Activated effector memory CD4-positive, alpha-beta T cell treated with anti-CD3 and anti-CD28 coated beads, Interleukin-2, amount 50 U/mL, for 16 hours (primary cell): ENCODE results near the gene KMT2C.
"Not testable (repeated sequence)": the region's sequence is repeated elsewhere in the genome, so short reads cannot be mapped to it uniquely, and the experiment has no call there.

ENCODE experiments used
- DNase-seq: peaks from one replicate; pipeline ENCODE4 v3.0.0-alpha.2; 2020

KMT2C gene

DNA sequence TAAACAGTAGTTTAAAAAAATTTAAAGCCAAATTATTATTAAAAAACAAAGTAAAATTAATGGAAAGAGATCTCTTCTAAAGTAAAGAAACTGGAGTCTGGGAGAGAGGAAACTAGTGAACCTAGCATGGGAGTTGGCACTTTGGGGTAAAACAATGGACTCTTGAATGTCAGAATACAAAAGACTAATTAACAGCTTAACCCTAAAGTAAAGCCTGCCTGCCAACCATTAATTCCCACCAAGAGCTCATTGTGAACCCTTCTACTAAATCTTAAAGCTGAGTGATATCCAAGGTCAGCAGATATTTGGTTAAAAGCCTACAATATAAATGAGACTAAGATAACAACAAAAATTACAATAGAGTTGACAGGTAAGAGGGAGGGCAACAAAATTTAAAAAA lies 36.5 kb downstream of the KMT2C start:
- no peak for DNase-seq

DNA sequence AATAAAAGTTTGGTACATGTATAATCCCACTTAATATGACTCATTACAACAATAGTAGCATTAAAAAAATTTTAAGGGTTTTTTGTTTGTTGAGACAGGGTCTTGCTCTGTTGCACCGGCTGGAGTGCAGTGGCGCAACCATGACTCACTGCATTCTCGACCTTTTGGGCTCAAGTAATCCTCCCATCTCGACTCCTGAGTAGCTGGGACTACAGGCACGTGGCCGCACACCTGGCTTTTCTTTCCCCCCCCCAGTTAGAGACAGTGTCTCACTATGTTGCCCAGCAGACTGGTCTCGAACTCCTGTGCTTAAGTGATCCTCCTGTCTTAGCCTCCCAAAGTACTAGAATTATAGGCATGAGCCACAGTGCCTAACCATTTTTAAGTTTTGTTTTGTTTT lies 40.7 kb downstream of the KMT2C start:
- no peak for DNase-seq

DNA sequence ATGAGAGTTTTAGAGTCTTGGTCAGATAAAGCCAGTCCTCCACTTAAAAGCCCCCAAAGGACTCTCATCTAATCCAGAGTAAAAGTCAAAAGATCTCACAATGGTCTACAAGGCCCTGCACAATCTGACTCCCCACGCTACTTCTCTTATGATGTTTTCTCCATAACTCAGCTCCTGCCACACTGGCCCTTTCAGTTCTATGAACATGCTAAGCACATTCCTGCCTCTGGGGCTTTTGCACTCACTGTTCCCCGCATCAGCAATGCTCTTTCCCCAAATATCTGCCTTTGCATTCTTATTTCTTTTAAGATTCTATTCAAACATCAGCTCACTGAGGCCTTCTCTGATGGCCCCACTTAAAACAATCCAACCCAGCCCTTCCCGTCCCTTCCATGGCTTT lies 41.6 kb downstream of the KMT2C start:
- not testable (repeated sequence) for DNase-seq

DNA sequence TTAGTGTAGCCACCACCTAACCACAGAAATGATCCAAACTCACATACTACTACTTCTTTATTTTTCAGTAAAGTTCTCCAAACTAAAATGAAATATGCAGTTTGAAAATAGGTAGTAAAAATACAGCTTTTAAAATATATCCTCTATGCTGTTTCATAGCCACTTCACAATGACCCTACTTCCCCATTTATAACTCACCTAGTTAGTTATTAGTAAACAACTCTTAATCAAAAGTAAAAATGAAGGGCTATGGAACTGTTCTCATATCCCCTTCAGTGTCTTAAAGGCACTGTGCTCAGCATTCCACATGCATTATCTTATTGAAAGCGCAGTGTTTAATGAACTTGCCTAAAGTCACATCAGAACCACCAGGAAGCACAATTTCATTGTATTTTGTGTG lies 43.5 kb downstream of the KMT2C start:
- DNase-seq, result no peak

DNA sequence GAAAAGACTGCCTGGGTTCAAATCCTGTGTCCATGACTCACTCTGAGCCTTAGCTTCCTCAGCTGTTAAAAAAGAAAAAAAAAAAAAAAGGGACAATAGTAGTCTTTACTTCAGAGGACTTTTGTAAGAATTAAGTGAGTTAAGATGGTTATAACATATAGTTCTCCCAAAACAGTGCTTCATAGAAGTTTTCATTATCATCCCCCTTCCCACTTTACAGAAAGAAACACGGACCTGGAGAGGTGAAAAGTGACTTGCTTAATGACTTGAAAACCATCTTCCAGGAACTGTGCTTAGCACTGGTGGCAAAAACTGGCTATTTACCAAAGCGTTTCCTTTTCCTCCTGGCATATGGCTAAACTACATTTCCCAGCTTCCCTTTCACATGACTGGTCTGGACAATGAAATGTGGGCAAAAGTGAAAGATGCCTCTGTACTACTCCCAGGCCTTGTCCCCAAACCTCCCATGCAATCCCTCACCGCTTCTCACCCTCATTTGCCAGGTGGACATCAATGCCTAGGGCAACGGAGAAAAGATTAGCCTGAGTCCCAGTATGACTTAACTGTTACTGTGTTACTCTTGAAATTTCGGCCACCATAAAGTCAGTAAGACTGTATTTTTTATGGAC lies 49.6 kb downstream of the KMT2C start:
- DNase-seq, result not testable (repeated sequence)

DNA sequence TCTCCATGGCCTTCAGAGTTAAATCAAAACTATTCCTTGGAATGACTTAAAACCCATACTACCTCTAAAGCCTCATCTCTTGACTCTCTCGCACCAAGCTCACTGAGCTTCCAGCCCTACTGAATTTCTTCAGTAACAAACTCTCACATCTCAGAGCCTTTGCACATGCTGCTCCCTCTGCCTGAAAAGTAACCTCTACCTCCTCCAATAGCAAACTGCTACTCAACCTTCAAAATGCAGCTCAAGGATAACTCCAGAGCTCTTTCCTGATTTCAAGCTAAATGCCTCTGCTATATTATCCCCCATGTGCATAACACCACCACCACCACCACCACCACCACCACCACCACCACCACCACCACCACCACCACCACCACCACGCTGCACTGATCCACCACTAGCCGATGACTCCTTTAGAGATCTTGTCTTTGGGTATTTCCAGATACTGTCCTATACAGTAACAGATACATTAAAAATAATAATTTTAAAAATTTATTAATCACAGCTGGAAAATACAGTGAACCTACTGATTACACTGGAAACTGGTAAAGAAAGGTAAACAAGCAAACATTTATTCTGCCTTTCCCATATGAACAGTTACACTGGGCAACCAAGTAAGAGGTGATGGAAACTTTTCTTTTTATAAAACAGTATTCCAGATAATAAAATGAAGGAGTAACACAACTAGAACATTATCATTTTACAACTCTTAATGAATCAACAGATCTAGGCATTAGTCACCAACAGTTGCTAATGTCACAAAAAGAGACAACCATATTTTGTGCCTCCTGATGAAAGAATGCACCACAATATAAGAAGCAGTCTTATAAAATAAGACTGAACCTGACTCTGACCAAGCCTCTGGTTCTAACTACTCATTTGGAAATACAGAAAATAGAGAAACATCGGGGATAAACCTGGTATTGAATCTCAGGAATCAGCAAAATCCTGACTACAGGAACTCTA lies 51.3 kb downstream of the KMT2C start:
- not testable (repeated sequence) for DNase-seq

DNA sequence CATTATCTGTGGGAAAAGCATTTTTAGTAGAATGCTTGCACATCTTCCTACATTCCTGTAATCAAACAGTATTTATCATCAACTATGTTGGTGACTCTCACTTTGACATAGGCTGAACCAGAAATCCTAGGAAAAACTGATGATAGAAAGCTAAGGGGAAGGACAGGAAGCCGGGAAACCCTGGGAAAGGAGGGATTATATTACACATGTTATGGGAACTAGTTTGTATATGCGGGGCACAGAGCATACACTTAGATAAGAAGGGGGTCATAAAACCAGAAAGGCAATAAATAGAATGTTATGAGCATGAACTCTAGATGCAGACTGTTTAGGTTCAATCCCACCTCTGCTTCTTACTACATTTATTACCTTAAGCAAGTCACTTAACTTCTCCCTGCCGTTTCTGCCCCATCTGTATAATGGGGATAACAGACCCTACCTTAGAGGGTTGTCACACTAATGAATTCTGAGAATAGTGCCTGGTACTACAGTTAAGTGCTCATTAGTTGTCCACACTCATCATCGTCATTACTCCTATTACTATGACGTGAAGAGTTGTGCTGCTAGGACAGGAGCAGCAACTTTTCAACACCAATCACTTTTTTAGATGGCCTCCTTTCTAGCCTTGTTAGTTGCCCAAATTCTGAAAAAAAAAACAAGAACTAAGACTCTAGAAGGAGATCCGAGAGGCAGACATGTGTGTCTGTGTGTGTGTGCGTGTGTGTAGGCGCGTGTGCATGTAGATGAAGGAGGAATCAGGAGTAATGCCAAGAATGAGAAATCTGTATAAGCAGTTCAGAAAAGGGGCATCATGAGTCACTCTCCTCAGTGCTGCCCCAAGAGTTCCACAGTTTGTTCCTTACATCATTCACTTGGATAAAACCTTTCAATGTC lies 52.2 kb downstream of the KMT2C start:
- no peak for DNase-seq

DNA sequence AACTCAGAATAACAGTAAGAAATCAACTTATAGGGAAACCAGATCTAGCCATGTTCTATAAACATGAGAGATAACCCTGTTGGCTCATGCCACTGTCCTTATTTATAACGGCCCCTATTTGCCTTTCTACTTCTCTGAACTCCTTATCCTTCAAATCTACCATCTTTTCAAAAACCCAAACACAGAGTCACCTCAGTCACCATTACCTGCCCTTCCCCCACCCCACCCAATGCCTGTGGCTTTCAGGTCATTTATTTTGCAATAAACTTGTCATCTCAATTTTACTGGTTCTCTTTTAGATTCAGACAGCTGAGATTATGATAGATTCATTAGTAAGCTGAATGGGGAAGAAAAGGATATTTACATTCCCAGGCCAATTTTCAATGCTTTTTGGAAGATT lies 53.6 kb downstream of the KMT2C start:
- no peak for DNase-seq

DNA sequence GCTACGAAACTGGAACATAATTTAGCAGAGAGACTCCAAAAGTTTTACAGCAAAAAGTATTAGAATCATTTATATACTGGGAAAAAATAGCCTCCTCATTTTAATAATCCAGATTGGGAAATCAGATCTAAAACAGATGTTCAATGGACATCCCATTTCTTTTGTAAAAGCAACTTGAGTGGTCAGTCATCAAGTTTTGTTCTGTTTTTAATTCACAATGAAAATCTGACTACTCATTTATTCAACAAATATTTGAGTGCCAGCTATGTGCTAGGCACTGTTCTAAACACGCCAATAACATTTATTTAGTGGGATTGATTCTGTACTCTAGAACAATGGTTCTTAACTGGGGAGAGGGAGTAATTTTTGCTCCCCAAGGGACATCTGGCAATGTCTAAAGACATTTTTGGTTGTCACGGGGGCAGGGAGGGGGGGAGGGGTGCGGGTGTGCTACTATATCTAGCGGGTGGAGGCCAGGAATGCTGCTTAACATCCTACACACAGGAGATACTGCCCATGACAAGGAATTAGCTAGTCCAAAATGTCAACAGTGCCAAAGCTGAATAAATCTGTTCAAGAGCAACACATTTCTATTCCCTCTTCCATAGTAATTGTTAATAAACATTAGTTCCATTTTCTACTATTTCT lies 54.7 kb downstream of the KMT2C start:
- not testable (repeated sequence) for DNase-seq

DNA sequence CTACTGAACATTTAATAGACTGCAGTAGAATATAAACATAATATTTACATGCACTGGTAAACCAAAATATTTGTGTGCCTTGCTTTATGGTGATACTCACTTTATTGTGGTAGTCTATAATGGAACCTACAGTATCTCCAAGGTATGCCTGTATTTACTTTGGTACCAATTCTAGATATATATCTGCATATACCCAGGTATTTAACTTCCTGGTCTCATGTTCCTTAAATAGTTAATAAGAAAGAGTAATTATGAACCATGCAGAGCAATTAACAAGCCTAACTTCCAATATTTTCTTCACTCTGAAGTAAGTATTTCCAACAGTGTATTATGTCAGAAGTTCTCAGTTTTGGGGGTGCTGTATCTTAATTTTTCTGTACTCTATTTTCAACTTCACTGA lies 57.3 kb downstream of the KMT2C start:
- not testable (repeated sequence) for DNase-seq

DNA sequence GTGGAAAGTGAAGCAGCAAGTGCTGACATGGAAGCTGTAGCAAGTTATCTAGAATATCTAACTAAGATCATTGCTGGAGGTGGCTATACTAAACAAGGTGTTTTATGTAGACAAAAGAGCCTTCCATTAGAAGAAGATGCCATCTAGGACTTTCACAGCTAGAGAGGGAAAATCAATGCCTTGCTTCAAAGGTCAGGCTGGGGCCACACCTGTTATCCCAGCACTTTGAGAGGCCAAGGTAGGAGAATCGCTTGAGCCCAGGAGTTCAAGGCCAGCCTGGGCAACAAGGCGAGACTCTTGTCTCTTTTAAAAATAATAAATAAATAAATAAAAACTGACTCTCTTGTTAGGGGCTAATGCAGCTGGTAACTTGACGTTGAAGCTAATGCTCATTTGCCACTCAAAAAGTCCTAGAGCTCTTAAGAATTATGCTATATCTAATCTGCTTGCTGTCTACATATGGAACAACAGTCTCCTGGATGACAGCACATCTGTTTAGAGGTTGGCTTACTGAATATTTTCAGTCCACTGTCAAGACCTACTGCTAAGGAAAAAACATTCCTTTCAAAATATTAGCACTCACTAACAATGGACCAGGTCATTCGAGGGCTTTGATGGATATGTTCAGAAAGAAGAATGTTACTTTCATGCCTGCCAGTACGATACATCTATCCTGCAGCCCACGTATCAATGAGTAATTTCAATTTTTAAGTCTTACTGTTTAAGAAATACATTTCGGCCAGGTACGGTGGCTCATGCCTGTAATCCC lies 58.9 kb downstream of the KMT2C start:
- DNase-seq, result not testable (repeated sequence)

DNA sequence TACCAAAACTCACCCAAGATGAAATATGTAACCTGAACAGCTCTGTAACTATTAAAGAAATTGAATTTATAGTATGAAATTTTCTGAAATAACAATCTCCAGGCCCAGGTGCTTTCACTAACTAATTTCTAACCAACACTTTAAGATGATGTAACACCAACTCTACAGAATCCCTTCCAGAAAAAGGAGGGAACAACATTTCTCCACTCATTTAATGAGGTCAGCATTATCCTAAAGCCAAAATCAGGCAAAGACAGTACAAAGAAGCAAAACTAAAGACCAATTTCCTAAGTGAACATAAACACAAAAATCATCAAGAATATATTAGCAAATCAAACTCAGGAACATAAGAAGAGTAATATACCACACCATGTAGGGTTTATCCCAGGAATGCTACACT lies 65.5 kb downstream of the KMT2C start:
- DNase-seq, result no peak

DNA sequence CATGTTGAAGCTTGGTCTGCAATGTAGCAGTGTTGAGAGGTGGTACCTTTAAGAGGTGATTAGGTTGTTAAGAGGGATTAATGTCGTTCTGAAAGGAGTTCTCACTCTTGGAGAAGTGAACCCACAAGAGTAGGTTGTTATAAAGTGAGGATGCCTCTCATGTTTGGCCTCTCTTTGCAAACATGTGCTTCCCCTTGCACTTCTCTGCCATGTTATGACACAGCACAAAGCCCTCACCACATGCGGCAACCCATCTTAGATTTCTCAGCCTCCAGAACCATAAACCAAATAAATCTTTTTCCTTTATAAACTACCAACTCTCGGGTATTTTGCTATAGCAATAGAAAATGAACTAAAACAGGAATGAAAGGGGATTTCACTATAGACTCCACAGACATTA lies 66.3 kb downstream of the KMT2C start:
- DNase-seq, result no peak

DNA sequence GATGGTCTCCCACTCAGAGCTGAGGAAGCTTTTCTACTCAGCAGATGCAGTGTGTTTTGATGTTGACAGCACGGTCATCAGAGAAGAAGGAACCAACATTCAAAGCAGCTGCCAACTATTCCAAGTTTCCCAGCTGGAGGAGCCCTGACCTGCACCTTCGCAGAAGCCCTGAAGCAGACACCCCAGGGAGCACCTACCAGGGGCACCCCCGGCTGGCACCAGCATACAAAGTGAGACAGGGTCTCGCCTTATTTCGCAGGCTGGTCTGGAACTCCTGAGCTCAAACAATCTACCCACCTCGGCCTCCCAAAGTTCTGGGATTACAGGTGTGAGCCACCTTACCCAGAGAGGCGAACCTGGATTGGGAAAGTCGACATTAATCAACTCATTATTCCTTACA lies 68.6 kb downstream of the KMT2C start:
- DNase-seq, result no peak

DNA sequence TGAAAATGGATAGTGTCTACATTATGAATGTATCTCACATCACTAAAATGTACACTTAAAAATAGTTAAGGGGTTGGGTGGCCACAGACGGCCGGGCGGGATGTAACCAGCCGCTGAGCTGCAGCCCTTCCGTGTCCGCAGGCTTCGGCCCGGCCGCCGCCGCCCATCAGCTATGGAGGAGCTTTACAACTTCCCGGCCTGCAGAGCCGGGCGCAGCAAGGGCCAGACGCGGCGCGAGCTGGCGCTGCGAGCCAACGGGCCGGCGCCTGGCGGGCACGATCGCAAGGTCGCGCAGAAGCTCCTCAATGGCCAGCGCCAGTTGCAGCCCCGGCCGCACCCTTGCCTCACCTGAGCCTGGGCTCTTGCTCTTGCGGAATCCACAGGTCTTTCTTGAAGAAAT lies 69.1 kb downstream of the KMT2C start:
- no peak for DNase-seq

DNA sequence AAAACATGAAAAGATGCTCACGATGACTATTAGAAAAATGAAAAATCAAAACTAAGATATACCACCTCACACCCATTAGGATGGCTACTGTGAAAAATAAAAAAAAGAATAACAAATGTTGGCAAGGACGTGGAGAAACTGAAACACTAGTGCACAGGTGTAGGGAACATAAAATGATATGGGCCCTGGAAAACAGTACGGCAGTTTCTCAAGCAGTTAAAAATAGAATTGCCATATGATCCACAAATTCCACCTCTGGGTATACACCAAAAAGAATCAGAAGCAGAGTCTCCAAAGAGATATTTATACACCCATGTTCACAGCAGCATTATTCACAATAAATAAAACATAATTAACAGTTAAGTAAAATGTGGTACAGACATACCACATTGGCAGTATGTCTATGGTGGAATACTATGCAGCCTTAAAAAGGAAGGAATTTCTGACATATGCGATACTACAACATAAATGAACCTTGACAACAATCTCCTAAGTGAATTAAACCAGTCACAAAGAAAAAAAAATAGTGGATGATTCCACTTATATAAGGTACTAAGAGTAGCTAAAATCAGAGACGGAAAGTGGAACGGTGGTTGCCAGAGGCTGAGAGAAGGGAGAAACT lies 69.7 kb downstream of the KMT2C start:
- no peak for DNase-seq

DNA sequence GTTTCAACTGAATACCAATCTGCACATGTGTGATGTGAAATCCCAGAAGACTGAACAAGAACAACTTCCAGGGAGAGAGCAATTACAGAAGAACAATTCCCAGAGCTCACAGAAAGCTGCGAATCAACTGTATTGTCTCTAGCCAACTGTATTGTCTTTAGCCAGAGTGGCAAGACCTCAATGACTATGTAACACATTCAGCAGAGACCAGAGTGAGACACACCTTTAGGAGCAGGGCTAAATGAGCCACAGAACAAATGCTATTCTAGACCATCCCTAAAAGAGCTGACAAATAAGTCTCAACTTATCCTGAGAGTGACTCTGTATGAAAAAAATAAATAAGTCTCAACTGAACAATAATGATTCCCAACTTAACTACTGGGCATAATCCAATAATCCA lies 72.0 kb downstream of the KMT2C start:
- no peak for DNase-seq

DNA sequence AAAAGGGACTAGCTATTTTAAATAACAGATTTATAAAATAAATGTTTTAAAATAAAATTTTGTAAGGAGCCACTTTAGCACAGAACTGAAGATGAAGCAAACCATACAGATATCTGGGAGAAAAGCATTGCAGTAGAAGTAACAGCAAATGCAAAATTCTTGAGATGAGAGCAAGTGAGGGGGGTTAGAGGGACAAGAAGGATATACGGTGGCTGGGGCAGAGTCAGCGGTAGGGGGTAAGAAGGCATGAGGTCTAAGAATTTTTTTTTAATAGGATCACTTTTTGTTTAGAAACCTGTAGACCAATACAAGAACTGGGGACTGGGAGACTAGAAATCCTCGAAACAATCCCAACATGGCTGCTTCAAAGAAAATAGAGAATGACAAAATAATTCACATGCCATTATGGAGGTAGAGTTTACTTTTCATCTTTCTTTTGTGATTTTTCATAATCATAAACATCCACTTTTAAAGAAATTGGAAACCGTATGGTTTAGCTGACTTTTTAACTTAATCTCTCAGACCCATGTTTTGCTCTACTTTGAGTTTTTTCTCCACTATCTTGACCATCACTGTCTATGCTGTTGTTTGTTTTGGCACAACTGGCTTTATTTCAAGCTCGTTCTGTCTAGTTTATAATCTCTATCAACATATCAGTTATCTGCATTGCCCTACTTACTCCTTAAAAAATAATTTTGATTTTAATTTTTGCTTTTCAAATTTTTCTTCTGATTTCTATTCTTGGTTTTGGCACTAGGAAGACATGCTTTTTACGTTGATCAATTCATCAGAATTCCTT lies 73.5 kb downstream of the KMT2C start:
- no peak for DNase-seq

DNA sequence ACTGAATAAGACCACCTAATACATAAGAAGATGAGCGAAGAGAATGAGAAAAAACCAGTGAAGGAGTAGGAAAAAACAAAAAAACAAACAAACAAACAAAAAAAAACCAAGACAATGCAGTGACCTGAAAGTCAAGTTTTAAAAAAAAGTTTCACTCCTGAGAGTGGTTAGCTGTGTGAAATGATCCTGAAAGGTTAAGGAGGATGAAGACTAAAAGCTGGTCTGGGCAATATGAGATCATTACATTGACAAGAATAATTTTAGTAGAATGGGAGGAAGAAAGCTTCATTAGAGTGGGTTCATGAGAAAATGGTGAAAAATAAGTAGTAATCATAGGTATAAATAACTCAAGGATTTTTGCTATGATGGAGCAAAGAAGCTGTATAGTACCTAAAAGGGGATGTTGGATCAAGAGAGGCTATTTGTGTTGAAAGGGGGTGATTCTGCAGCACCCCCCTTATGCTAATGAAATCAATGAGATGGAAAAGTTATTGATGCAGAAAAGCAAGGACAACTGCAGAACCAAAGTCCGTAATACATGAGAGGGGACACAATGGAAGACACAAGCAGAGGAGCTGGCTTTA lies 80.2 kb downstream of the KMT2C start:
- DNase-seq, result no peak

DNA sequence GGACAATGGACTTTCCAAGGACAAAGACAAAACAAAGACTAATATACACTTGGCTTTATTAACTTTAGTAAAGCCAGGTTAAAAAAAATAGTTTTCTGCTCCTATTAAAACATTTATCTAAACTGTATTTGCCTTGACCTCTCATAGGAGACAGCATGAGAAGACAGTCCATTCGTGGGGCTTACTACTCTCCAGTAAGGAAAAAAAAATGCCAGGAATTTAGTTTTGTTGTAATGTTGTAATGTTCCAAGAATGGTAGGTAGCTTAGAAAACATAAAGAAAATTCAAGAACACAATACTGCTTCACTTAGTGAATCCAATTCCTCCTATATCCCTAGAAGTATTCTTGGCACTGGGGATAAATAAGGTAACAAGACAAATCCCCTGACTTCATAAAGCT lies 81.7 kb downstream of the KMT2C start:
- no peak for DNase-seq
